ENCODE results near the gene HOXA7.
A peak's percentile ranks its signal among the peaks of the same experiment; 100 is the strongest.

HOXA7 gene

DNA sequence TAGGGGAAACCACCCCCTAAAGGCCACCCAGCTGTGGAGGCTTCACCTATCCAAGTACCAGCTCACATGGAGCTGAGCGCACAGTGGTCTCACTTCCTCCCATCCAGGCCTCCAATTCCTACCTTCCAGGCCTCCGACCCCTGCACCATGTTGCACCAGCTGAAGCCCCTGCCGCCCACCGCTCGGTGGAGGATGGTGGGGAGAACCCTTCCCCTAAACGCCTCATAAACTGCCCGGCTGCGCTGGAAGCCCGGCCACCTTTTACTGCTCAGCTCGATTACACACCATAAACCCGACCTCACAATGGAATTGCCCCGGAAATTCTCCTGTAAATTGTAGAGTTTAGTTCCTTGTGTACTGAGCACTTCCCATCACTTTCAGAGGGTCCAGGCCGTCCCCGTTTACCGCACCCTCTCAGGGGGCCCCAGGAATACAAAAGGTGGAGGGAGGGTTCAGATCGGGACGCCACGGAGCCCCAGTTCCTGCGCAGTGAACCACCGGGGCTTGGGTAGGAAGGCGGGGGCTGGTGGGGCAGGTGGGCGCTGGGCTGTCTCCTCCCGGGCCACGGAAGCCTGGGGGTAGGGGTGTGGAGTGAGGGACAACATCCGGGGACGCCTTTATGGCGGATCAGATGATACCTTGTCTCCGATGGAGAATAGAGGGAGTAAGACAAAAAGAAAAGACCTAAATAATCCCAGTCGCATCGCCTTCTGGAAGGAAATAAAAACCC, 1.4 kb upstream of the HOXA7 start:
- DNase-seq = no peak

DNA sequence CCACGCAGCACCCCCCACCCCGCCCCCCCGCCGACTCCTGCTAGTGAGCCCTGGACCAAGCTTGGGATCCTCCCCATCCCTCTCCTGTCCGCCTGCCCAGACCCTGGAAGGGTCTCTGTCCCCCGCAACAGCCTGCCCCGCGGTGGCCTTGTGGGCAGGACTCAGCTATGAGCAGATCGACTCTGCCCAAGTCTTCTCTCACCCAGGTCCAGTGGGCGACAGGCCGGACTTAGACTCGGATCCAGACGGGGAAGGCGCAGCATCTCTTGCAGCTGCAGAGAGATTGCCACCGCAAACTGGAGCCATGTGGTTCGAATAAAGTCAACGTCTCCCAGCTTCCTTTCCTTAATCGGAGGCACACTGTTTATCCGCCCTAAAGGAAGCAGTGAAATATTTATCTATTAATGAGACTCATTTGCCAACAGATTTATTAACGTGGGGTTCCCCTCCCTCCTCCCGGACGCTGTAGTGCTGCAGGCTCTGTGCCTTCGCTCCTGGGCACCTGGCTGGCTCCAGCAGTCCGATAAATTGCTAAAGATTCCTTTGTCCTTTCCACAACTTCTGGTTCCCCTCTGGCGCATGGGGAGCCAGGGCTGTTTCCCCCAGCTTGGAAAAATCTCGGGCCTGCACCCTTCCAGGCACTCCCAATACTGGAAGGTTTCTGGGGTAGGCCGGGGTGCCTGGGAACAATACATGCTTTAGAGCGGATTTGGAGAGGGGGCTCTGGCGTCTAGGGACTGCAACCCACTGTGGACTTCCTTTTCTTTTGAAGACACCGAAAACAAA, 634 bp upstream of the HOXA7 start:
- DNase-seq = no peak

DNA sequence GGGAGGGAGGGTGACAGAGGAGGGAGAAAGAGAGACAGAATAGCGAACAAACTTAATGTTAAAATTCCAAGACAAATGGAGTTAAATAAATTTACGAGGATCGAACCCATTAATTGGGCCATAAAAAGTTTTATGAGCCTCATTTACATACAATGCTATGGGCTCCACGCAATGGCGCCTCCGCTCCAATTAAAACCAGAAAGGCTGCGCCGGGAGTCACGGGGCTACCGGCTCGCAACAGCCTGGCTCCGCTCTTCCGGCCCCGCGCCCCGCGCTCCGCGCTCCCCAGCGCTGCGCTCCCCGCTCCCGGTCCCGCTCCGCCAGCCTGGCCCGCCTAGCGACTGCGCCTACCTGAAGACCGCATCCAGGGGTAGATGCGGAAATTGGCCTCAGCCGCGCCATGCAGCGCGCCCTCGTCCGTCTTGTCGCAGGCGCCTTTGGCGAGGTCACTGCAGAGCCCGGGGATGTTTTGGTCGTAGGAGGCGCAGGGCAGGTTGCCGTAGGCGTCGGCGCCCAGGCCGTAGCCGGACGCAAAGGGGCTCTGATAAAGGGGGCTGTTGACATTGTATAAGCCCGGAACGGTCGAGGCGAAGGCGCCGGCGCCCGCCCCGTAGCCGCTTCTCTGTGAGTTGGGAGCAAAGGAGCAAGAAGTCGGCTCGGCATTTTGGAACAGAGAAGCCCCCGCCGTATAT, 513 bp downstream of the HOXA7 start:
- DNase-seq = no peak

DNA sequence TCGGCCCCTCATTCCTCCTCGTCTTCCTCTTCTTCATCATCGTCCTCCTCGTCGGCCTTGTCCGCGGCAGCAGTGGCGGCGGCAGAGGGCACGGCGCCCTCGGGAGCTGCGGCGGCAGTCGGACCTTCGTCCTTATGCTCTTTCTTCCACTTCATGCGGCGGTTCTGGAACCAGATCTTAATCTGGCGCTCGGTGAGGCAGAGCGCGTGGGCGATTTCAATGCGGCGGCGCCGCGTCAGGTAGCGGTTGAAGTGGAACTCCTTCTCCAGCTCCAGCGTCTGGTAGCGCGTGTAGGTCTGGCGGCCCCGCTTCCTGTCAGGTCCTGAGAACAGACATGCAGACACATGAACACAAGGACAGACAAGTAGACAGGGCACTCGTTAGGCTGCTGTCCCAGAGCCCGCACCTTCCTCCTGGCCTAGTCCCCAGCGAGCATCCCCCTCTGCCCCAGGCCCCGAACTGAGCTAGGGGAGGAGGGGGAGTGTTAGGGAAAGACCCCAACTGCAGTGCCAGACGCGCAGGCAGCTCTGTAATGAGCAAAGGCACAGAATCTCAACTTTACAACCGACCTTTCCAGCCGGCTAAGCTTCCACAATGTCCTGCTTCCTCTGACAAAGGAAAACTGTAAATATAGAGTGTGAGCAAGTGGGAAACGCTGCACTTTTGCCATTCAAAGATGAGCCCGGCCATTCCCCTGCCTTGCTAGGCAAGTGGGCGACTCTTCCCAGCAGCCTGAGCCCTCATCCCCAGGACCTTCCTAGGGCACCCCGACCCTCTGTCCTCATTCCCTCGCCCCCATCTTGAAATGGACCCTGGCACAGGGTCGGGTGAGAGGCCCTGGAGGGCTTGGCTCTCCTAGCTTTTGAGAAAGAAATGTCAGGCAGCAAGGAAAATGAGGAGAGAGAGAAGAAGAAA, 1.3 kb downstream of the HOXA7 start:
- DNase-seq = no peak

DNA sequence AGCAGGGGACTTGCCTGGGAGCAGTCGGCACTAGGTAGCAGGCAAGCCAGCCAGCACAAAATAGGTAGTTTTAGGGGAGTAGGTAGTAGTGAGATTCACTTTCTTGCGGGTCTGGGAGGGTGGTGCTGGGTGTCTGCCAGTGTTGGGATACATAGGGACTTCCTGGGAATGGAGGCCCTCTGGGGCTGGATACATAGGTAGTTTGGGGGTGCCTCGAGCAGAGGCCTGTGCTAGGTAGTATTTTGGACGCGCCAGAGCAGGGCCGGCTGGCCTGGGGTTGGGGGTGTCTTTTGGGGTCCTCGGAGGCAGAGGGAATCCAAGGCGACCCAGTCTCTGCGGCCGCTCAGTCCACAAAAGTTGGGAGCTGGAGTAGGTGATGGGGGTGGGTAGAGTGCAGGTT, 2.1 kb downstream of the HOXA7 start:
- no peak for DNase-seq

DNA sequence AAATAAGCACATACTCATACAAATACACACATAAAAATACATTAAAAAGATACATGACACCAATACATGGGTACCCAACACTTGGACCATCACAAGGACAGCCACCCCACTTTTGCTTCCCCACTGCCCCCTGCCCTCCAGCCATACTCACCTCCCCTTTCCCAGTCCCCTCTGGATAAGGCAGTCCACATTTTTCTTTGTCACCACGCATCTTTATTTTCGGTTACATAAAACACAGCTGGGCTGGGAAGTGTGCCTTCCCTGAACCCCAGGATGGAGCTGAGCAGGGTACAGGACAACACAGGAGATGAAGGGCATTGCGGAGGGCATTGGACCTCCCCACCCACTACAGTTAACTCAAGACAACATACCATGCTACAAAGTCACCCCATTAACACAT, 2.9 kb downstream of the HOXA7 start:
- no peak for DNase-seq

DNA sequence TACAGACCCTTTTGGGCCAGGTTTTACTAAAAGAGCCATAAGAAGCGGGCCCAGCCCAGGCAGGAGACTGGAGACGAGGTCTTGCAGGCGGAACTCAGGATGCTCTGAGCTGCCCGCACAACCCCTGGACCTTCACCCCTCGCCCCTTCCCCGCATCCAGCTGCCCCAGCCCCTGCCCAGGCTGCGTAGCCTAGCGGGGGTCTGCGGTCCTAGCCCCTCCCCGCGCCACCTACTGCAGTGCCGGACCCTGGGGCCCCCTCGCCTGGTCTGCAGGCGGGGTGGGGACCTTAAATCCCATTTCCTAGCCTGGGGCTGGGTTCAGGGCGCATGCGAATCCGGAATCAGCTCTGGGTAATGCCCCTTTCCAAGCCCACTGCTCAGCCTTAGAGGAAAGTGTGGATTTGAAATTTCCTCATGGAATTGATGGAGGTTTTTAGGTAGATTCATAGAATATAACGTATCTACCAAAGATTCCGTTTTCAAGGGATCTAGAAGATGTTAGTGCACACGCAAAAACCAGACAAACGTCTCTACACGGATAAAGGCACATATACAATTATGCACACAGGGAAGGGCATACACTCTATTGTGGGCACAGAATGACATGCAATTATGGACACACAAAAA, 3.5 kb downstream of the HOXA7 start:
- no peak for DNase-seq

DNA sequence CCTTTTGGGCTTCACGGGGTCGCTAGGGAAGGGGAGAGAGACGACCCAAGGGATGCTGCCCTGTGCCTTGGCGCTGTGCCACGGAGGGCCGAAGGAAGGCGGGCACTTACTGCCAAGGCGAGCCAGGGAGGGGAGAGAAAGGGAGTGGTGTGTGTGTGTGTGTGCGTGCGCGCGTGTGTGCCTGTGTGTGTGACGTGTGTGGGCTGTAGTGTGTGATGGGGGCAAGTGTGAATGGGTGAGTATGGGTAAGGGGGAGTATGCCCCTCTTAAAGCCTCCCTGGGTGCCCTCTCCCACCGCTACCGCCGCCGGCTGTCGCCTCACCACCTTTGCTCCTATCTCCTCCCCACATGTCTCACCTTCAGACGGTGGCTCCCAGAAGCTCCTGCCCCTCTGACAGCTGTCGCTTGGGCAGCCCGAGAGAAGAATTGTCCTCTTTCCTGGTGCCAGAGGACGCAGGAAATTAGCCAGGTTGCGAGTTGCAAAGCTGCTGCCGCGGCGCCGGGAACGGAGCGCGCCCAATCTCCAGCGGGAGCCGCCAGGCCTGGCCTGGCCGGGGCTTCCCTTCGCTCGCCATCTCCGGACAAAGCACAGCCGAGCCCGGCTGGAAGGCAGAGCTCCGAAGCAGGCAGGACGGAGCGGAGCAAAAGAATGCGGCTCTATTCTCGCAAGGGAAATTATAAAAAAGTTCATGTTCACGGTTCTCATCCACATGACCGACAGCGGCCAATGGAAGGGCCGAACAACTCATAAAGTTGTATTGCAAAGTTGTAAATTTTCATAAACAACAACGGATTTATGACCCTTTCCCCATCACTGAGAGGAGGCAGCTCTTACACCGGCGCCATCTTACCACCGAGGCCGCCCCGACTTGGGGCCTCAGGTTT, 4.3 kb downstream of the HOXA7 start, which contains the start of gene HOXA3:
Gene HOXA3 (minus strand): TSS at position 653 of the 885 bp plus-strand sequence. CDS start 41,943 bp downstream, outside the sequence.
- no peak for DNase-seq

DNA sequence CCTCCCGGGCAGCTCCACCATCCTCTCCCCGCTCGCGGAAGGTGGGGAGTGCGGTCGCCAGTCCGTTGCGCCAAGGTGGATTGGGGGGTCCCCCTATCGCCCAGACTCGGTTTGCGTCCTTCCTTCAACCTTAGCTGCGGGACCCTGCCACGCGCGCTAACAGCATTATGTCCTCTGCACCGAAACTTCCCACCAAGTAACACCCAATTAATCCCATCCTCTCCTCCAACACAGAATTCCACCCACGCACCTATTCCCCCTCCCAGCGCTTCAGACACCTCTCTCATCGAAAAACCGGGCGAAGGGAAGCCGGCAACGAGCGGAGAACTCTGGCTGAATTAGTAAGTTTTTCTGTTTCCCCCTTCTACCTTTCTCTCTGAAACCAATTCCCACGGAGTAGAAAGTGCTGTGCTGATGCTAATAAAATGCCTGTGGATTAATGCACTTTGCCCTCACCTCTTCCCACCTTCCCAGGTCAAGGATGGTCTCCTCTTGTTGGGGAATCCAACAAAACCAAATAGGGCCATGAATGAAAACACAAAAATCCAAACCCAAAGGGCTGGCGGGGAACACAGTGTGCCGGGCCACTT, 5.0 kb downstream of the HOXA7 start:
- no peak for DNase-seq

DNA sequence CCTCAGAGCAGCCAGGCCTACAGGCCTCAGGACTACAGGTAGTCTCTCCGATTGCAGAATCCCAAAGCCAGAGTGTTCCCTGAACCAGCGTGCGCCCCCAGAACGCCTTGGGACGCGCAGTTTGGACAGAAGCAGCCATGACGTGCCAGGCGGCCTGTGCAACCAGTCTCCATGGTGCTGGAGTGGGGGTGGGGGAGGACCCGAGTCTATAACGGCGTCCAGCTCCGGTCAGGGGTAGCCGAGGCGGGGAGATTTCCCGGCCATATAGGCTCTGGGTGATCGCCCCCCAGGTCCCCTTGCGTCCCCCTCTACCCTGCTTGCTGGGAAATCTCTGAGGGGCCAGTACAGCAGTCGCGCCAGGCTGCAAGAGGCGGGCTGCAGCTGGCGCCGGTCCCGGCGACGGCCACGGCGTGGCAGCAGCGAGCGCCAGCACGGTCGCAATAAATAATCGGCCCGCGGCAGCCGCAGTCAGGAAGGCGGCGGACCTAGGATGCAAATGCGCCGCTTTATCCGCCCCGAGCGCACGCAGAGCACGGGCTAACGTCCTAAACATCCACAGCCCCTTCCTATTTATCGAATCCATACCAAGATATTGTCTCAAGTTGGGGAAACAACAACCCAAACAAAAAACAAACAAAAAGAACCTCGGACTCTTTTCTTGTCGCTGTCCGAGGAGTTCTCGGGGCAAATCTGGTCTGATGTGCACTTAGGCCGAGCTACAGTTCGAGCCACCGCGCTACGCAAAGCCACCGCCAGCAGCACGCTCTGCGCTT, 5.7 kb downstream of the HOXA7 start:
- DNase-seq = peak; percentile 77

DNA sequence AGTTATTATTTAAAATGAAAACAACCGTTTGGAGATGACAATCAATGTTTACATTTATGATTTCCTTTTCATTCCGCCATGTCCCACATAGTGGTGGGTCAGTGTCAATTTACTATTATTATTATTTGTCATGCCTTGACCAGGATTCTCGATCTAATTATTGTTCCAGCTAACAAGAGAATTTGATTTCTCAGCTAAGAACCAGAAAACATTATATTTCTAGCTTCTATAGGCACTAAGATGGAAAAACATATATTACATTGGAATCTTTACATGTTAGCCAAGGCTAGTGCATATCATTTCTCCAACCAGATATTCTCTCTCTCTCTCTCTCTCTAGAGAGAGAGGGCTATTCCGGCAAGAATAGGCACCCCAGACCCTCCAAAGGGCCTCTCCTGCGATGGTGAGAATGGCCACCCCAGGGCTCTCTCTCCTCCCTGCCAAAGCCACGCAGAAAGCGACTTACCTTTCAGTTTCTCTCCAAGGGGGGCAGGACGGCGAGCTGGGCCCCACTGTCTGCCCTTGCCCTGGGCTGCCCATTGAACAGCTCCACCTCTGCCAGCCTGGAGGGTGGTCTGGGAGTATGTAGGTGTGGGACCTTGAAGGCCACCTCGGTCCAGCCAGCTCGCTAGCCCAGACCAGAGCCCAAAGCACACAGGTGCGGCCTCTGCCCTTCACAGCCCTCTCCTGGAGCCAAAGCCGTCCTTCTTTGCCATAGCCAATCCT, 6.5 kb downstream of the HOXA7 start:
- no peak for DNase-seq

DNA sequence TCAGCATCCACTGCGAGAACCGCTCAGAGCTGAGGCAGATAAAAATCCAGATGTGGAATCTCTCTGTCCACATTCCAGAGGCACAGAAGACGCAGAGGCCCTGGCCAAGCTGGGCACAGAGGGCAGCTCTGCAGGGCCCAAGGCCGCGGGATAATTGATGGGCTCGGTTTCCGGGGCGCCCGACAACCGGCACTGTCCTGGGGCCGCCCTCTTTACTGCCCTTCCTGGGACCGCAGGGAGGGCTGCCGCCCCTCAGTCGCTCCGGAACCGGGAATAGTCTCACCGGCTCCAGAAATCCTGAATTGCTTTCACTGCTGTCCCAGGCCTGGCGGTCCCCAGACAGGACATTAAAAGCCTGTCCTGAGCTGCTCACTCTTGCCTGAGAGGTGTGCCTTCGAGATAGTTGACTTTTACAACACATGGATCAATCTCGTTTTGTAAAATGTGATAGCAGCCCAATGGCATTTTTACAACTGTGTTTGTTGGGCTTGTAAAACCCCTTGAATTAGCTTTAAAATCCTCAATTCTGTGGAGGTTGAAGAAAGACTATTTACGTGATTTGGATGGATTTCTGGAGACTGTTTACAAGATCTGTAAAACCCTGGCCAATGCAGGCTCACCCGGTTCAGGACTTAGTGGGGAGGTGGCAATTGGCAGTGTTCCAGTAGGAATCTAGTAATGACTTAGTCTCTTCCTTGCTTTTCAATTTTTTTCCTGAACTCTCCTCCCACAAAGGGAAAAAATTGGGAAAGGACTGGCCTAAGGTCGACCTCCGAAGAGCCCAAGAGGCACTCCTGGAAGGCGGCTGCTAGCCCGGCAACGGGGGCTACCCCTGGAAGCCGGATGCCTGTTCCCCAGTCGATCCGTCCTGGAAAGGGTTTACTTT, 7.5 kb downstream of the HOXA7 start:
- no peak for DNase-seq

DNA sequence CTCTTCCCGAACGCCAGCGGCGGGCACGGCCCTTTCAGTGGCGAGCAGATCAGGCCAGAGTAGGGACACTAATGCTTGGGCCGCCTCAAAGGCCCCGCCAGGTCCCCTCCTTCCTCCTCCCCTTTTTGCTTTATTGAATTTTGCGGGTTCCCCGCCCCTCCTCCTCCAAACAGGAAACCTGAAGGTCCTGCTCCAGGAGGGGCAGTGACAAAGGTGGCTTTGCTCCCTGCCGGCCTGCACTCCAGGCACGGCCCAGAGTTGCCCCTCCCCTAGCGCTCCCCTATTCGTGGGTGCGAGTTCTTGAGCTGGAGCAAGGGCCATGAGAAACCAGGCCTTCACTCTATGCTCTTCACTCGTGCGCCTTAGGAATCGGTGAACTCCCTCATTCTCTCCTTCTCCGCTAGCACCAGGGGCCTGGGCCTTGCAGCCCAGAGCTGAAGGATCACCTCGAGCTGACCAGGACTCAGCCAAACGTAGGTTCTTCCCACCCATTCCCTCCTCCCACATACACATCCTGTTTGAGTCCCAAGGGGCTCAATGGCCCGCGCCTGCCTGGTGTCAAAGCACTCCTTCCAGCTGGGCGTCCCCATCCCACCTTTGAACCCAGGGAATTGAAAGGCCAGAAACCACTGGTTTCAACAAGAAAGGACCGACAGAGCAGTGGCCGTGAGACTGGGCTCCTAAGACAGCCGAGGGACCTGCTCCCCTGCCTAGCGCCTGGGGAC, 8.3 kb downstream of the HOXA7 start:
- no peak for DNase-seq

DNA sequence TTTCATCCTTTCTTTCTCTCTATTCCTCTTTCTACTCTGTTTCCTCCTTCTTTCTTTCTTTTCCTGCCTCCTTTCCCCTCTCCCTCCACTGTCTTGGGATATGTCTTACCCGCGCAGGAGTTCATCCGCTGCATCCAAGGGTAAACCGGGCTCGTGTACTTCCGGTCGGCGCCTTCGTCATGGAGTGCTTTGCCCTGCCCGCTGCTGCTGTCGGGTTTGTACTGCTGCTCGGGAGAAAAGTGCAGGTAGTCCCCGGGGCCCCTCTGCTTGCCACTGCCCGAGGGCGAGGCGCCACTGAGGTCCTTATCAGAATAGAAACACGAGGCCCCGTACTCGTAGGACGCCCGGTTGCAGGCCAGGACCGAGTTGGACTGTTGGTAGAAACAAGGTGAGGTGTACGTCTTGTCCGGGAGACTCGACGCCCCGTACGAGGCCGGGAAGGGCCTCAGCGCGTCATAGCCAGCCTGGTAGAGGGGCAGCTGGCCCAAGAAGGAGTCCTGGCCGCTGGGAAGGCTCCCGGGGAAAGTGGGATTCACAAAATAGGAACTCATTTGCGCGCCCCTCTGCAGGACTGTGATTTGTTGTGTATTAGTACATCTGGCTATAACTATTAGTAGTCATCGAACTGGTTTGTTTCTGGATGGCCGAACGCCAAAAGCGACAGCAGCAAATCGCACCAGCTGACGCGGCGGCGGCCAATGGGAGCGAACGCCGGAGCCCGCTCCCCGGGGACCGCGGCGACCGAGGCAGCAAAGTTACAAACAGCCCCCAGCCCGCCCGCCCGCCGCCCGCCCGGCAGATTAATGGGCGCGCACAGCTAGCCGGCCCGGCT, 9.1 kb downstream of the HOXA7 start, which contains the start of gene HOXA6:
Gene HOXA6 (minus strand): TSS at position 576 of the 832 bp plus-strand sequence. CDS start 25 bp downstream, at position 551.
- DNase-seq = no peak

DNA sequence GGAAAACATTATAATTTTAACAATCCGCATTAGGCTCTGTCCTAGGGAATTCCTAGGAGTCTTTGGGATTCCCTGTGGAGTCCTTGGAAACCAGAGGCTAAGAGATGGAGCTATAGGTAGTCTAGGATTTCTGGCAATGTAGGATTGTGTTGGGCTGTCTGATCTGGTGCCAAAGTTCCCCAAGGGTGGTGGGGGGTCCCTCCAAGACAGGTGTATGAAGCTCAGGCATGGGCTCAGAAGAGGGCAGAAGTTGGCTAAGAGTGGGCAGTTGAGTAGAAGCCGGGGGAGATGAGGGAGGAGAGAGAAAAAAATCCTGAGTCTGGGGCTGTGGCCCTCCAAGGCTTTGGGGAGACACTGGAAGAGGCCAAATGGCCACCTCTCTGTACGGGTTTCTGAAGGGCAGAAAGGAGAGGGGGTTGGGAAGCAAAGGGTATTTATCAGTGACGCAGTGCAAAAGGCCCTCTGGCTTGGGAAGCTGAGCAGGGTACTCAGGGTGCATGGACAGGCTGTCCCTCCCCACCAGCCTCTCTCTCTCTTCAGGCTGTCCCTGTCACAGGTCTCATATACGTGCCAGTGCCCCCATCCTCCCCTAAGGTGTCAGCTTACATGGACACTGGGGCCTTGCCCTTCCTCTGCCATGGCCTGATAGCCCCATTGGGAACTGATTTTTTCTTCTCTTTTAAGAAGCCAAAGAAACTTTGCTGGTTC, 9.8 kb downstream of the HOXA7 start:
- DNase-seq = no peak
